Lower leg skin (tissue), 3 donors: ENCODE data around the gene CSNK2B.

Experiments
- POLR2A ChIP-seq, 2 donors: fragments of 450-650 bp; IDR thresholded peaks; one replicate each; pipeline ENCODE4 v1.6.1; 2016 to 2017; ENCODE audit warnings: antibody characterized with exemption in 2 of 2, mild to moderate bottlenecking in 1 of 2, moderate library complexity in 1 of 2
- TF ChIP-seq, protein P1 (sequence below), 3 donors: fragments of 450-650 bp; IDR thresholded peaks; one replicate each; pipeline ENCODE4 v1.5.1; 2016; ENCODE audit warnings: antibody characterized with exemption in 3 of 3, mild to moderate bottlenecking in 3 of 3, moderate library complexity in 2 of 3

DNA sequence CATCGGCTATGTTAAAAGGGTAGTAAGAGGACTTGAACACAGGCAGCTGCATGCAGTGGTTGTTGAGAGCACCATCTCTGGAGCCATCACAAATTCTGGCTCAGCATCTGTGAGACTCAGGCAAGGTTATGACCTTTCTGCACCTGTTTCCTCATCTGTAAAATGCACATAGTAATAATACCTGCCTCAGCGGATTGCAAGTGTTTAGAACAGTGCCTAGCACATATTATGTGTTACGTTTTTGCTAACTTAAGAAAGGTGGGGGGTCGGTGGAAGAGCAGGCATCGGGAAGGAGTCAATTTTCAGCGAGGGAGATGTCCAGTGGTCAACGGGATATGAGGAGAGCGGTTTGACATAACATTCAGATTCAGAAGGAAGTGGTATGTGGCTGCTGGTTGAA is 12.1 kb downstream of the CSNK2B start:
- TF ChIP-seq, protein P1, sequence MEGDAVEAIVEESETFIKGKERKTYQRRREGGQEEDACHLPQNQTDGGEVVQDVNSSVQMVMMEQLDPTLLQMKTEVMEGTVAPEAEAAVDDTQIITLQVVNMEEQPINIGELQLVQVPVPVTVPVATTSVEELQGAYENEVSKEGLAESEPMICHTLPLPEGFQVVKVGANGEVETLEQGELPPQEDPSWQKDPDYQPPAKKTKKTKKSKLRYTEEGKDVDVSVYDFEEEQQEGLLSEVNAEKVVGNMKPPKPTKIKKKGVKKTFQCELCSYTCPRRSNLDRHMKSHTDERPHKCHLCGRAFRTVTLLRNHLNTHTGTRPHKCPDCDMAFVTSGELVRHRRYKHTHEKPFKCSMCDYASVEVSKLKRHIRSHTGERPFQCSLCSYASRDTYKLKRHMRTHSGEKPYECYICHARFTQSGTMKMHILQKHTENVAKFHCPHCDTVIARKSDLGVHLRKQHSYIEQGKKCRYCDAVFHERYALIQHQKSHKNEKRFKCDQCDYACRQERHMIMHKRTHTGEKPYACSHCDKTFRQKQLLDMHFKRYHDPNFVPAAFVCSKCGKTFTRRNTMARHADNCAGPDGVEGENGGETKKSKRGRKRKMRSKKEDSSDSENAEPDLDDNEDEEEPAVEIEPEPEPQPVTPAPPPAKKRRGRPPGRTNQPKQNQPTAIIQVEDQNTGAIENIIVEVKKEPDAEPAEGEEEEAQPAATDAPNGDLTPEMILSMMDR (IDR thresholded peaks at IDR 0.05) = no peak
- no peak for TF ChIP-seq POLR2A (IDR thresholded peaks at IDR 0.05)
